HEK293 (cell line): ENCODE results near the gene BBOF1.

Experiments
- CTCF ChIA-PET: fragments of 350-600 bp; formaldehyde crosslinking; extraction: SDS; loops from one replicate; lab custom pipeline; 2021; ENCODE audit warnings: antibody characterized with exemption; lab: Yijun Ruan, JAX
- POLR2A ChIA-PET: fragments of 300-600 bp; formaldehyde crosslinking; extraction: SDS; loops from one replicate; lab custom pipeline; 2020; ENCODE audit warnings: antibody characterized with exemption, inconsistent platforms; lab: Yijun Ruan, JAX
- H3K27ac ChIP-seq: fragments of 200-500 bp; sonication (Bioruptor generic); 2 replicates; pipeline ENCODE4 v1.5.1; 2014; ENCODE audit warnings: low read depth, low read length, control low read depth, inconsistent platforms; ENCODE audit errors: extremely low read depth
- H3K36me3 ChIP-seq, 2 experiments: fragments of 200-500 bp in 1 of 2; sonication (Bioruptor generic) in 1 of 2; 1 replicate in 1 of 2; 2 replicates in 1 of 2; pipeline ENCODE4 v1.5.1; 2014 to 2017; ENCODE audit warnings: inconsistent platforms in 2 of 2, low read length in 2 of 2; ENCODE audit not compliant: control insufficient read depth in 2 of 2, insufficient read depth in 1 of 2
- H3K4me1 ChIP-seq: fragments of 200-500 bp; sonication (Bioruptor generic); 2 replicates; pipeline ENCODE4 v1.5.1; 2014; ENCODE audit warnings: mild to moderate bottlenecking, low read length, inconsistent platforms; ENCODE audit not compliant: control insufficient read depth, insufficient read depth
- H3K4me3 ChIP-seq: 2 replicates; pipeline ENCODE4 v1.5.1; 2011; ENCODE audit warnings: low read depth, mild to moderate bottlenecking, control low read depth, low read length, moderate library complexity
- H3K9me3 ChIP-seq: fragments of 200-500 bp; sonication (Bioruptor generic); 2 replicates; pipeline ENCODE4 v1.5.1; 2014; ENCODE audit warnings: low read depth, low read length, inconsistent platforms; ENCODE audit not compliant: control insufficient read depth, insufficient read depth
- ATF2 ChIP-seq: fragments of 450-650 bp; formaldehyde crosslinking; IDR thresholded peaks from 2 replicates; pipeline ENCODE4 v1.5.1; 2016; ENCODE audit warnings: missing biosample characterization, missing genetic modification characterization, low read depth
- BCL11B ChIP-seq: fragments of 450-650 bp; formaldehyde crosslinking; IDR thresholded peaks from 2 replicates; pipeline ENCODE4 v1.5.1; 2016; ENCODE audit warnings: low read depth, missing biosample characterization, missing genetic modification characterization
- EGR2 ChIP-seq: fragments of 450-650 bp; formaldehyde crosslinking; IDR thresholded peaks from 2 replicates; pipeline ENCODE4 v1.5.1; 2016; ENCODE audit warnings: low read depth, missing biosample characterization, missing genetic modification characterization
- SCRT1 ChIP-seq: fragments of 450-650 bp; formaldehyde crosslinking; IDR thresholded peaks from 2 replicates; pipeline ENCODE4 v1.5.1; 2016; ENCODE audit warnings: missing biosample characterization, missing genetic modification characterization, borderline replicate concordance
- ZBTB49 ChIP-seq: fragments of 450-650 bp; formaldehyde crosslinking; IDR thresholded peaks from 2 replicates; pipeline ENCODE4 v1.5.1; 2016; ENCODE audit warnings: missing biosample characterization, missing genetic modification characterization, low read depth
- ZBTB8A ChIP-seq: fragments of 450-650 bp; formaldehyde crosslinking; IDR thresholded peaks from 2 replicates; pipeline ENCODE4 v1.5.1; 2016; ENCODE audit warnings: missing biosample characterization, missing genetic modification characterization
- ZFHX2 ChIP-seq: fragments of 450-650 bp; formaldehyde crosslinking; conservative IDR thresholded peaks from 2 replicates; pipeline ENCODE4 v1.5.1; 2016; ENCODE audit warnings: missing biosample characterization, missing genetic modification characterization
- ZIC2 ChIP-seq: fragments of 450-650 bp; formaldehyde crosslinking; IDR thresholded peaks from 2 replicates; pipeline ENCODE4 v1.5.1; 2016; ENCODE audit warnings: missing biosample characterization, missing genetic modification characterization
- ZNF114 ChIP-seq: fragments of 450-650 bp; formaldehyde crosslinking; IDR thresholded peaks from 2 replicates; pipeline ENCODE4 v1.5.0; 2017; ENCODE audit warnings: missing biosample characterization, missing genetic modification characterization
- ZNF16 ChIP-seq: fragments of 450-650 bp; formaldehyde crosslinking; IDR thresholded peaks from 2 replicates; pipeline ENCODE4 v1.5.1; 2016; ENCODE audit warnings: low read depth, missing biosample characterization, missing genetic modification characterization
- ZNF223 ChIP-seq: fragments of 450-650 bp; formaldehyde crosslinking; IDR thresholded peaks from 2 replicates; pipeline ENCODE4 v1.5.1; 2016; ENCODE audit warnings: missing biosample characterization, missing genetic modification characterization
- ZNF23 ChIP-seq: fragments of 450-650 bp; formaldehyde crosslinking; IDR thresholded peaks from 2 replicates; pipeline ENCODE4 v1.5.1; 2016; ENCODE audit warnings: missing biosample characterization, missing genetic modification characterization, borderline replicate concordance
- ZNF341 ChIP-seq: fragments of 450-650 bp; formaldehyde crosslinking; IDR thresholded peaks from 2 replicates; pipeline ENCODE4; 2016; ENCODE audit warnings: low read depth, missing biosample characterization, missing genetic modification characterization
- ZNF37A ChIP-seq: fragments of 450-650 bp; IDR thresholded peaks from 2 replicates; pipeline ENCODE4 v1.5.1; 2018; ENCODE audit warnings: missing biosample characterization, missing genetic modification characterization
- ZNF433 ChIP-seq: fragments of 450-650 bp; formaldehyde crosslinking; IDR thresholded peaks from 2 replicates; pipeline ENCODE4 v1.5.1; 2016; ENCODE audit warnings: missing biosample characterization, missing genetic modification characterization, low read depth
- ZNF488 ChIP-seq: fragments of 450-650 bp; formaldehyde crosslinking; IDR thresholded peaks from 2 replicates; pipeline ENCODE4 v1.5.1; 2016; ENCODE audit warnings: missing biosample characterization, missing genetic modification characterization
- ZNF600 ChIP-seq: fragments of 450-650 bp; formaldehyde crosslinking; IDR thresholded peaks from 2 replicates; pipeline ENCODE4 v1.5.1; 2016; ENCODE audit warnings: missing biosample characterization, missing genetic modification characterization
- ZNF610 ChIP-seq: fragments of 450-650 bp; formaldehyde crosslinking; IDR thresholded peaks from 2 replicates; pipeline ENCODE4 v1.5.1; 2016; ENCODE audit warnings: missing biosample characterization, missing genetic modification characterization, borderline replicate concordance
- ZNF654 ChIP-seq: fragments of 450-650 bp; formaldehyde crosslinking; IDR thresholded peaks from 2 replicates; pipeline ENCODE4 v1.5.1; 2016; ENCODE audit warnings: low read depth, missing biosample characterization, missing genetic modification characterization
- ZNF692 ChIP-seq: fragments of 450-650 bp; formaldehyde crosslinking; IDR thresholded peaks from 2 replicates; pipeline ENCODE4 v1.5.1; 2016; ENCODE audit warnings: missing biosample characterization, missing genetic modification characterization
- ZNF704 ChIP-seq: fragments of 450-650 bp; formaldehyde crosslinking; IDR thresholded peaks from 2 replicates; pipeline ENCODE4 v1.5.1; 2016; ENCODE audit warnings: missing biosample characterization, missing genetic modification characterization
- ZNF707 ChIP-seq: fragments of 450-650 bp; formaldehyde crosslinking; IDR thresholded peaks from 2 replicates; pipeline ENCODE4 v1.5.1; 2016; ENCODE audit warnings: missing biosample characterization, missing genetic modification characterization
- ZNF837 ChIP-seq: fragments of 450-650 bp; formaldehyde crosslinking; IDR thresholded peaks from 2 replicates; pipeline ENCODE4 v1.5.1; 2016; ENCODE audit warnings: missing biosample characterization, missing genetic modification characterization
- ZNF843 ChIP-seq: fragments of 450-650 bp; formaldehyde crosslinking; IDR thresholded peaks from 2 replicates; pipeline ENCODE4 v1.5.1; 2016; ENCODE audit warnings: missing biosample characterization, missing genetic modification characterization
- ZSCAN23 ChIP-seq: fragments of 450-650 bp; formaldehyde crosslinking; IDR thresholded peaks from 2 replicates; pipeline ENCODE4 v1.5.1; 2016; ENCODE audit warnings: missing biosample characterization, missing genetic modification characterization
- ZSCAN5A ChIP-seq: fragments of 450-650 bp; formaldehyde crosslinking; IDR thresholded peaks from 2 replicates; pipeline ENCODE4 v1.5.1; 2016; ENCODE audit warnings: missing biosample characterization, missing genetic modification characterization

BBOF1 gene

GRCh38 chr14:74049876-74050495 is 30.8 kb downstream of the BBOF1 start:
- no peak overlapping the region for H3K27ac ChIP-seq
- H3K4me3 ChIP-seq, result no peak overlapping the region
- H3K36me3 ChIP-seq, result no peaks in the 10 kb centered on the region; a peak in 2 of 3 replicates
- ChIA-PET POLR2A (no interaction called here), CTCF (interaction anchor here (0.7 to 1.3 kb wide), 2 partner anchors 11 to 13 kb away, joined by 3 read pairs; no protein-coding TSS in a partner anchor)
- no peaks in the 10 kb centered on the region for H3K9me3 ChIP-seq
- TF ChIP-seq ZBTB49, result no peak
- no peak for TF ChIP-seq SCRT1 (tag by site-specific recombination)
- no peak for TF ChIP-seq ZNF843 (tag by site-specific recombination)
- TF ChIP-seq ZNF654, result no peak
- no peak for TF ChIP-seq ZNF37A (tag by site-specific recombination)
- no peak for TF ChIP-seq ZNF433 (tag by site-specific recombination)
- no peak for TF ChIP-seq ATF2 (tag by site-specific recombination)
- TF ChIP-seq ZNF16 (tag by site-specific recombination), result no peak
- TF ChIP-seq ZNF692, result no peak
- no peaks in the 10 kb centered on the region for H3K4me1 ChIP-seq

- no peak for TF ChIP-seq ZNF488 (tag by site-specific recombination)
- no peak for TF ChIP-seq BCL11B (tag by site-specific recombination)
- TF ChIP-seq EGR2 (tag by site-specific recombination), result no peak
- TF ChIP-seq ZNF610, result no peak
- no peak for TF ChIP-seq ATF2 (tag by site-specific recombination)
- no peak for TF ChIP-seq ZNF707 (tag by site-specific recombination)
- no peak for TF ChIP-seq ZNF704
- no peak for TF ChIP-seq ZNF341
- no peak for TF ChIP-seq ZNF837 (tag by site-specific recombination)
- no peak for TF ChIP-seq ZNF23 (tag by site-specific recombination)
- no peak for TF ChIP-seq ZNF114 (tag by site-specific recombination)
- TF ChIP-seq ZSCAN23 (tag by site-specific recombination), result no peak
- no peak for TF ChIP-seq ZSCAN5A (tag by site-specific recombination)
- no peak for TF ChIP-seq ZNF600 (tag by site-specific recombination)
- no peak for TF ChIP-seq ZIC2 (tag by site-specific recombination)
- no peak for TF ChIP-seq ZNF223
- TF ChIP-seq ZBTB8A (tag by site-specific recombination), result no peak
- TF ChIP-seq ZFHX2 (tag by site-specific recombination), result no peak
- H3K36me3 ChIP-seq, result peaks cover 24 to 30% of the 10 kb centered on the region in 2 experiments
- H3K9me3 ChIP-seq, result no peaks in the 10 kb centered on the region
- CTCF ChIA-PET, result no interaction called here
- H3K4me3 ChIP-seq, result no peak overlapping the region
- POLR2A ChIA-PET, result no interaction called here
- H3K27ac ChIP-seq, result no peak overlapping the region
- 0 out of 2 replicates have a peak, but pooled peaks cover 3% of the 10 kb centered on the region for H3K4me1 ChIP-seq
Observed at GRCh38 chr14:74062809-74063150, 43.6 kb downstream of the BBOF1 start.
